Muscle of leg (tissue), 11 donors: ENCODE data around the gene GRIA2. TPM values are rescaled to one million over a fixed set of nuclear protein-coding genes. Genes with fewer than 3 reads are reported as not detected.

Experiments
- DNase-seq: peaks from one replicate; pipeline ENCODE4 v3.0.0; 2013
- H3K27ac ChIP-seq: one replicate; pipeline ENCODE4 v1.5.1; 2013; ENCODE audit warnings: mild to moderate bottlenecking, low read length, control low read depth
- H3K27me3 ChIP-seq: one replicate; pipeline ENCODE4 v1.6.1; 2013; ENCODE audit warnings: low read length; ENCODE audit not compliant: control insufficient read depth, insufficient read depth
- H3K36me3 ChIP-seq: one replicate; pipeline ENCODE4 v1.6.1; 2013; ENCODE audit warnings: low read length; ENCODE audit not compliant: control insufficient read depth, insufficient read depth
- H3K4me1 ChIP-seq: one replicate; pipeline ENCODE4 v1.6.1; 2013; ENCODE audit warnings: low read length; ENCODE audit not compliant: control insufficient read depth, insufficient read depth
- H3K4me3 ChIP-seq: one replicate; pipeline ENCODE4 v1.5.1; 2013; ENCODE audit warnings: low read length, control low read depth
- H3K9me3 ChIP-seq: replicated peaks from 2 replicates; pipeline ENCODE4 v1.6.1; 2013; ENCODE audit warnings: low read depth, low read length; ENCODE audit not compliant: control insufficient read depth
- WGBS: methylation state at CpG from one replicate; pipeline ENCODE4 v1.1.5; 2013; ENCODE audit warnings: missing lambda C conversion rate; ENCODE audit not compliant: insufficient coverage; 5-methylcytosine and 5-hydroxymethylcytosine counted together
- polyA plus RNA-seq, 8 donors: library from polyadenylated mRNA; unstranded; fragments of 120-200 nt; gene quantifications; one replicate each; pipeline versions ENCODE4 v1.2.1 to v1.2.3, GENCODE V29; 2013; ENCODE audit warnings: inconsistent platforms in 1 of 8, low replicate concordance in 1 of 8; ENCODE audit not compliant: insufficient read length in 8 of 8, insufficient read depth in 1 of 8
- total RNA-seq: library from RNA; stranded (reverse); fragments of 120-200 nt; gene quantifications from one replicate; pipeline ENCODE4 v1.2.4, GENCODE V29; 2013

Gene GRIA2
- total and polyA plus RNA-seq, 9 donors: 4.2 to 9.7 (median 5.6) TPM

GRCh38 chr4:157291071-157291470 lies 70.5 kb downstream of the GRIA2 start:
- Histone ChIP-seq H3K4me3 (no peak overlapping the region), H3K4me1 (no peaks in the 10 kb centered on the region), H3K9me3 (no peaks in the 10 kb centered on the region), H3K27me3 (no peaks in the 10 kb centered on the region), H3K27ac (no peak overlapping the region), H3K36me3 (no peaks in the 10 kb centered on the region)
- no CpG with 5 or more reads among the region's 3 CpGs for WGBS
- DNase-seq: peak; percentile 4

- Histone ChIP-seq H3K9me3 (no peaks in the 10 kb centered on the region), H3K4me3 (no peak overlapping the region), H3K27me3 (no peaks in the 10 kb centered on the region), H3K27ac (no peak overlapping the region), H3K4me1 (no peaks in the 10 kb centered on the region), H3K36me3 (no peaks in the 10 kb centered on the region)
- no peak for DNase-seq
- WGBS: 92% methylated on average over 2 of the region's 4 CpGs
Measured at GRCh38 chr4:157293673-157294072, 73.1 kb downstream of the GRIA2 start.

- Histone ChIP-seq H3K4me3 (no peak overlapping the region), H3K4me1 (no peaks in the 10 kb centered on the region), H3K27ac (no peak overlapping the region), H3K27me3 (no peaks in the 10 kb centered on the region), H3K9me3 (no peaks in the 10 kb centered on the region), H3K36me3 (no peaks in the 10 kb centered on the region)
- peak; percentile 30 for DNase-seq
- WGBS: no CpG with 5 or more reads among the region's 2 CpGs
Measured at GRCh38 chr4:157294575-157294974, 74.0 kb downstream of the GRIA2 start.

- DNase-seq: no peak
- no peak overlapping the region for H3K4me3 ChIP-seq
- H3K9me3 ChIP-seq: no peaks in the 10 kb centered on the region
- H3K4me1 ChIP-seq: no peaks in the 10 kb centered on the region
- H3K36me3 ChIP-seq: no peaks in the 10 kb centered on the region
- H3K27me3 ChIP-seq: no peaks in the 10 kb centered on the region
- no CpG with 5 or more reads among the region's 2 CpGs for WGBS
- H3K27ac ChIP-seq: no peak overlapping the region
Measured at GRCh38 chr4:157300701-157301100, 80.2 kb downstream of the GRIA2 start.

GRCh38 chr4:157303471-157303960 lies 83.0 kb downstream of the GRIA2 start:
- no peak overlapping the region for H3K27ac ChIP-seq
- no peaks in the 10 kb centered on the region for H3K9me3 ChIP-seq
- no peaks in the 10 kb centered on the region for H3K36me3 ChIP-seq
- no peaks in the 10 kb centered on the region for H3K27me3 ChIP-seq
- WGBS: 25% methylated on average over 2 of the region's 6 CpGs
- no peak overlapping the region for H3K4me3 ChIP-seq
- no peaks in the 10 kb centered on the region for H3K4me1 ChIP-seq
- no peak for DNase-seq

GRCh38 chr4:157304769-157305168 lies 84.2 kb downstream of the GRIA2 start:
- no peak overlapping the region for H3K4me3 ChIP-seq
- H3K36me3 ChIP-seq: no peaks in the 10 kb centered on the region
- H3K9me3 ChIP-seq: no peaks in the 10 kb centered on the region
- DNase-seq: no peak
- H3K27ac ChIP-seq: no peak overlapping the region
- 40% methylated on average over 1 of the region's 5 CpGs for WGBS
- H3K4me1 ChIP-seq: no peaks in the 10 kb centered on the region
- H3K27me3 ChIP-seq: no peaks in the 10 kb centered on the region

- WGBS: 90% methylated on average over 4 of the region's 5 CpGs
- H3K4me3 ChIP-seq: no peak overlapping the region
- H3K27ac ChIP-seq: no peak overlapping the region
- no peaks in the 10 kb centered on the region for H3K9me3 ChIP-seq
- no peak for DNase-seq
- H3K36me3 ChIP-seq: no peaks in the 10 kb centered on the region
- no peaks in the 10 kb centered on the region for H3K4me1 ChIP-seq
- H3K27me3 ChIP-seq: no peaks in the 10 kb centered on the region
Measured at GRCh38 chr4:157312702-157313101, 92.2 kb downstream of the GRIA2 start.

GRCh38 chr4:157314906-157315305 lies 94.4 kb downstream of the GRIA2 start:
- no peak overlapping the region for H3K27ac ChIP-seq
- no peak overlapping the region for H3K4me3 ChIP-seq
- no peaks in the 10 kb centered on the region for H3K36me3 ChIP-seq
- H3K4me1 ChIP-seq: no peaks in the 10 kb centered on the region
- no peaks in the 10 kb centered on the region for H3K9me3 ChIP-seq
- 80% methylated on average over 1 of the region's 1 CpG for WGBS
- DNase-seq: no peak
- no peaks in the 10 kb centered on the region for H3K27me3 ChIP-seq

- WGBS: no CpG with 5 or more reads among the region's 1 CpG
- Histone ChIP-seq H3K36me3 (no peaks in the 10 kb centered on the region), H3K27me3 (no peaks in the 10 kb centered on the region), H3K4me3 (no peak overlapping the region), H3K27ac (no peak overlapping the region), H3K9me3 (no peaks in the 10 kb centered on the region), H3K4me1 (no peaks in the 10 kb centered on the region)
- no peak for DNase-seq
Measured at GRCh38 chr4:157315968-157316367, 95.4 kb downstream of the GRIA2 start.

GRCh38 chr4:157320092-157320491 lies 99.6 kb downstream of the GRIA2 start:
- no peaks in the 10 kb centered on the region for H3K9me3 ChIP-seq
- H3K27me3 ChIP-seq: no peaks in the 10 kb centered on the region
- no peaks in the 10 kb centered on the region for H3K36me3 ChIP-seq
- no CpG with 5 or more reads among the region's 2 CpGs for WGBS
- H3K27ac ChIP-seq: no peak overlapping the region
- DNase-seq: no peak
- no peaks in the 10 kb centered on the region for H3K4me1 ChIP-seq
- H3K4me3 ChIP-seq: no peak overlapping the region

- no peaks in the 10 kb centered on the region for H3K4me1 ChIP-seq
- H3K36me3 ChIP-seq: no peaks in the 10 kb centered on the region
- H3K27me3 ChIP-seq: no peaks in the 10 kb centered on the region
- whole genome bisulfite sequencing: no CpG with 5 or more reads among the region's 2 CpGs
- no peak for DNase-seq
- no peaks in the 10 kb centered on the region for H3K9me3 ChIP-seq
- H3K27ac ChIP-seq: no peak overlapping the region
- H3K4me3 ChIP-seq: no peak overlapping the region
Measured at GRCh38 chr4:157327666-157328065, 107.1 kb downstream of the GRIA2 start.
